GM13977 (cell line): Measurements from ENCODE around the gene CFAP100.

Experiments used
- DNase-seq: peaks from one replicate; pipeline ENCODE4 v3.0.0; 2012; ENCODE audit warnings: low spot score
- in situ Hi-C: fragments of 300-500 bp; cut with MboI; formaldehyde crosslinking; loops from one replicate; pipeline ENCODE4 v1.12.0; 2022; ENCODE audit warnings: low sequenced_read_pairs, low pct_unique_long_range_greater_than_20kb, mixed read lengths, inconsistent platforms; ENCODE audit not compliant: unreplicated experiment
- TF ChIP-seq, protein P1 (sequence below): IDR thresholded peaks from 2 replicates; pipeline ENCODE4 v1.5.1; 2012; ENCODE audit warnings: mild to moderate bottlenecking, control low read depth; ENCODE audit not compliant: insufficient read depth; ENCODE audit errors: extremely low read depth, missing control alignments

Gene CFAP100

DNA sequence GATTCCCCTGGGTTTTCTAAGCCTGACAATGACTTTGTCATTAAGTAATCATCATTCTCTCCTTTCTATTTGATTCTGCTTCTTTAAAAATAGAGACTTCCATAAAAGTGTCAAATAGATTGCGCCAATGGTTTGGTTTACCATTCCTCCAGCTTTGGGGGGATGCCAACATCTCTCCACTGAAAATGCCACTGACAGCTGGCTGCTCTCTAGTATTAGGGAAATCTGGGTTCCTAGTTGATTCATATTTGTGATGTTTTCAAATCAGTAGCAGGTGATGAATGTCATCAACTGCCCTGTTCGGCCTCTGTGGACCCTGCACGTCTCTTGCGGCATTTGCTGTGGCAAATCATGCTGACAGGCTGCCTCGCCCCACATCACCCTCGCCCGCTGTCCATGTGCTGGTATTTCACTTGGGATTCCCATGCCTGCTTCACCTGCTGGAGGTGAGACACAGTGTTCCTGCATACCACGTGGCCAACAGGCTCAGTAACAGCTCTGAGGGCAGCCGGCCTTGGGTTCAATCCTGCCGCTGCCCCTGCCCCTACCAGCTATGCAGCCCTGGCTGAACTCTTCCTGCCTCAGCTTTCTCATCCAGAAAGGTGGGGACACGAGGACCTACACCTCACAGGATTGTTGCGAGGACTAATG, 52.9 kb downstream of the CFAP100 start:
- DNase-seq = no peak
- in situ Hi-C loops = no loop called here

DNA sequence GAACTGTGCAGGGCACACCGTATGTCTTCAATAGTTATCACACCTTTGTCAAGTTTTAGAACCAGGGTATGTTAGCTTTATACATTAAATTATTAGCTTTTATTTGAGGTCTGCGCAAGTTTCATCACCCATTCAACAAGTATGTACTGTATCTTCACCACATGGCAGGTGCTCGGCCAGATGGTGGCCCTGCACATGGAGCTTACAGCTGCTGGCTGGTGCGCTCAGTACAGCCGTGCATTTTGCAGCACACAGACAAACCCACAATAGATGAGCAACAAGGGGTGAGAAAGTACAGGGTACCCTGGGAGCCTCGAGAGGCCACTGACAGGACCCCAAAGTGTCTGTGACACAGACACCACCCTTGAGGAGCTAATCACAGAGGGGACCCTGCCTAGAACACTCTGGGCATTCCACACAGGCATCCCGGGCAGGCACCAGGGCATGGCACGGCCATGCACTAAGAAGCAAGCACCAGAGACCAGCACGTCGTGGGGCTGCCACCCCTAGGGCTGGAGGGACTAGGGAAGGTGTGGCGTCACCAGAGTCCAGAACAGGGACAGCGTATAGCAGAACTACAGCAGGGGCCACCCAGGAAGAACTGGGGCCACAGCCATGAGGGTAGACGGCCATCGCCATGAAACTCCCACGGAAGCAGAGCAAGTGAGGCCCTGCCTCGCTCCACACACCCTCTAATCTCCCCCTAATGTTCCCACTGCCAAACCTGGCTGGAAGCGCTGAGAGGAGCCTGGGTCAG, 53.6 kb downstream of the CFAP100 start:
- in situ Hi-C loops = no loop called here
- TF ChIP-seq, protein P1, sequence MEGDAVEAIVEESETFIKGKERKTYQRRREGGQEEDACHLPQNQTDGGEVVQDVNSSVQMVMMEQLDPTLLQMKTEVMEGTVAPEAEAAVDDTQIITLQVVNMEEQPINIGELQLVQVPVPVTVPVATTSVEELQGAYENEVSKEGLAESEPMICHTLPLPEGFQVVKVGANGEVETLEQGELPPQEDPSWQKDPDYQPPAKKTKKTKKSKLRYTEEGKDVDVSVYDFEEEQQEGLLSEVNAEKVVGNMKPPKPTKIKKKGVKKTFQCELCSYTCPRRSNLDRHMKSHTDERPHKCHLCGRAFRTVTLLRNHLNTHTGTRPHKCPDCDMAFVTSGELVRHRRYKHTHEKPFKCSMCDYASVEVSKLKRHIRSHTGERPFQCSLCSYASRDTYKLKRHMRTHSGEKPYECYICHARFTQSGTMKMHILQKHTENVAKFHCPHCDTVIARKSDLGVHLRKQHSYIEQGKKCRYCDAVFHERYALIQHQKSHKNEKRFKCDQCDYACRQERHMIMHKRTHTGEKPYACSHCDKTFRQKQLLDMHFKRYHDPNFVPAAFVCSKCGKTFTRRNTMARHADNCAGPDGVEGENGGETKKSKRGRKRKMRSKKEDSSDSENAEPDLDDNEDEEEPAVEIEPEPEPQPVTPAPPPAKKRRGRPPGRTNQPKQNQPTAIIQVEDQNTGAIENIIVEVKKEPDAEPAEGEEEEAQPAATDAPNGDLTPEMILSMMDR = no peak
- DNase-seq = no peak

More for the DNA sequence above, 52.9 kb downstream of the CFAP100 start:
- TF ChIP-seq, protein P1 = no peak

DNA sequence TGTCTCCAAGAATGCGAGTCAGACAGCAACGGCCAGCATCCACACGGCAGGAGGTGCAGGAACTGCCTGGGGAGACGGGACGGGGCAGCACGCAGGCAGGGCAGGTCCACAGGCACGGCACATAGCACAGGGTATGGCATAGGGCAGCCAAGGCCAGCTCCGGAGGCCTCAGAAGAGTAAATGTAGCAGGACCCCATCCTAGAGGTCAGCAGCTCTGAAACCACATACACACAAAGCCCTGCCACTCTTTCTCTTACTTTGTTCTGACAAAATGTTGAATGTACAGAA, 54.1 kb downstream of the CFAP100 start:
- DNase-seq = no peak
- in situ Hi-C loops = no loop called here
- TF ChIP-seq, protein P1 = no peak

DNA sequence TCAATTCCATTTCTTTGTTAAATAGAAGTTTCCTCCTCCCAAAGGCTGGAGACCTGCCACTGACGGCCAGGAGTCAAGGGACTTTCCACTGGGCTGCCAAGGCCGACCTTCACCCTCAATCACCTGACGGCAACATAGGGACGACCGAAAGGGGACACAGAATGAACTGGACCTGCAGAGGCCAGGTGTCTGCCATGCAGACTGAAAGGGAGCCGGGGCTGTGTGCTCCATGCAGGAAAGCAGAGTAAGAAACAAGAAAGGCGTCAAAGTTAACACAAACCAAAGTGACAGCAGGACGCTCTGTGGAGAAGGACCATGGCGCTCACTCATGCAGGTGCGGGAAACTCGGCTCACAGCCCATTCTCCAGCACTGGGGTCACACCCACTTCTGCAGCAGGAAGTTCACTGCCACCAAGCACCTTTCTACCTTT, 54.9 kb downstream of the CFAP100 start:
- in situ Hi-C loops = no loop called here
- no peak for DNase-seq
- TF ChIP-seq, protein P1 = no peak

DNA sequence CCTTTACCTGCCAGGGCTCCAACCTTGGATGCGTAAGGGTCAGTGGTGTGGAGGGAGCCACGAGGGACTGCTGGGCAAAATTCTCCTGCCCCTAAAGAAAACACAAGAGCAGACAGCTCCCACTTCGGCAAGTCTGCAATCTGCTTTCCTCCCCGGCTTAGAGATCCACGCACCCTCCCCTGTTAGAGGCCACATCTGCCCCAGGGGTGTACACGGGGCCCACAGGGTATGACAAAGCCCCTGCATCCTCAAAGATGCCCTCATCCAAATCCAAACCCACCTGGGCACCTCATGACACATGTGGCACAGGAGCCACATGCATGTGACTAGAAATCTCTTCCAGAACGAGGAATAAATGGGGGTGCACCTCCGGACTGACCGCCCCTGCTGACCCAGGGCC, 55.5 kb downstream of the CFAP100 start:
- TF ChIP-seq, protein P1 = no peak
- in situ Hi-C loops = no loop called here
- no peak for DNase-seq

DNA sequence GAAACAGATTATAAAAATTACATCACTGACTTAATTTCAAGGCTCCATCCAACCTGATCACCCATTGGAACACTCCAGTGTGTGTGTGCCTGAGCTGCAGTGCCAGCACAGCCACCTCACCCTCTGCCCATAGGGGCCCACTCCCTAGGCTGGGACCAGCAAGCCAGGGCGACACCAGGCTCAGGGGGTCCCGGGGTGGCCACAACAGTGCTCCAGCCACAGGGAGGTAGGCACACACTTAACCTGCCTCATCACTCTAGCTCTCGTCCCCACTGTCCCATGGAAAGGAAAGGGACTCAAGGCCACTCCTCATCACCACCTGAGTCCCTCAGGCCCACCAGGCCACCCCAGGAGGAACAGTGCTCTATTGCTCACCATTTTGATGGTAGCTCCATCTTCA, 56.0 kb downstream of the CFAP100 start:
- TF ChIP-seq, protein P1 = no peak
- no peak for DNase-seq
- in situ Hi-C loops = no loop called here
